Cortex of kidney (tissue), 1 donor: ENCODE measurements around the gene DVL2.

ENCODE experiments used
- DNase-seq: peaks from one replicate; lab custom pipeline; 2025; lab: John Stamatoyannopoulos, UW

DVL2 gene

DNA sequence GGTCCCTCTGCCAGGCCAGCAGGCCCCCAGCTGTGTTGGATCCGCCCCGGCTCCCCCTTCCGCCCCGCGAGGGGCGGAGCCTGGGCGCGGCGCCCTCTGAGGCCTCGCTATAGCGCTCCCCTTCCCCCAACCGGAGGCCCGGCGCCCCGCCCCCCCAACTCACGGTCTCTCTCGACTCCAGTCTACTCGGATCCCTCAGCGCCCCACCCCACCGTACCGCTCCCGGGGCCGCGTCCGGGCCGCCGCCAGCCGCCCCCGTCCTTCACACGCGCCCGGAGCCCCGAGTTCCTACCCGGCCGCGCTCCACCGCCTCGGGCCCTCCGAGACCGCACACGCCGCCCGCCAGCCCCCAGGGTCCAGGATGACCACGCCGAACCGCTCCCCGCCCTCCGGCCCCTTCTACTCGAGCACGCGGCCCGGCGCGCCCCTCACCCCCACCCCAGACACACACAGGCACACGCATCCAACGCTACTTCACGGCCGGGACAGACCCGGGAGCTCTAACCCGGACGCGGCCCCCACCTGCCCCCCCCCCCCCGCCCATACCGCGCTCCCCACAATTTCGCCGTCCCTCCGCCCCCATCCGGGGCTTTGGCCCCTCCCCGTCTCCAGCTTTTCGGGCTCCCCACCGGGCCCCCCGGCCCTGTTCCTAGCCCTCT, 3.6 kb upstream of the DVL2 start:
- DNase-seq = no peak

DNA sequence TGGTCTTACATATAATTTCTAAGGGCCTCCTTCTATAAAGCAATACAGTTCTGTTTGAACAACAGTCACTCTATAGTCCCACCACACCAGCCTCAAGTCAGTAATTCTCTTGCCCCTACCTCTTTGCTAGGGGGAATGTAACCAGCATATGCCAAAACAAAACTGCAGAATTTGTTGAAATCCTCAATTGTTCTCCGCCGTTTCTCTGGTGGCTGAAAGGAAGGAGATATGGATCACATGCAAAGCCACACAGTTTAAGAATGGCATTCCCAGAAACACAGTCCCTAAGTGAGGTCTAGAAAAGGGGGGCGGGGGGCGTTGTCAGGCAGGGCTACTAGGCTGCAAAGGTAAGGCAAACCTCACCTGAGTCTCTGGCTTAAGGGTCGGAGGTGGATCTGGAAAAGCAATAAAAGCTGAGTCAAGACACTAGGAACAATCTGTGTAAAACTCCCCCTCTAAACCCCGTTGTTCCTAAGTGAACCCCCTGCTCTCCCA, 3.0 kb upstream of the DVL2 start:
- no peak for DNase-seq

DNA sequence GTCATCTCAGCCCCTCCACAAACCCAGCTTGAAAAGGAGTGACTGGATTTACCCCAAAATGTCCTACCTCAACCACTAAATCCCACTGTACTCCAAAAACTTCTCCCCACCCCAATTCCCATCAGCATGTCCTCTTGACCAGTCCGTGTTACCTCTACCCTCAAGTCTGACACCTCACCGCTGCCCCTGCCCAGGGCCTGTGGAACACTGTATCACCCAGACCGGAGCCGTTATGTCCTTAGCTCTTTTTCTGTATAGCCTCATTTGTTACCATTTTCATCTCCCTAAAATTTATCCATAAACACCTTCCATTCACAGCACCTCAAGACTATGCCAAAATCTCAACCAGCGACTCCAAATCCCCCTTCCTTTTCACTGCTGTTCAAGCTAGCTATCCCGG, 2.5 kb upstream of the DVL2 start:
- DNase-seq = no peak

DNA sequence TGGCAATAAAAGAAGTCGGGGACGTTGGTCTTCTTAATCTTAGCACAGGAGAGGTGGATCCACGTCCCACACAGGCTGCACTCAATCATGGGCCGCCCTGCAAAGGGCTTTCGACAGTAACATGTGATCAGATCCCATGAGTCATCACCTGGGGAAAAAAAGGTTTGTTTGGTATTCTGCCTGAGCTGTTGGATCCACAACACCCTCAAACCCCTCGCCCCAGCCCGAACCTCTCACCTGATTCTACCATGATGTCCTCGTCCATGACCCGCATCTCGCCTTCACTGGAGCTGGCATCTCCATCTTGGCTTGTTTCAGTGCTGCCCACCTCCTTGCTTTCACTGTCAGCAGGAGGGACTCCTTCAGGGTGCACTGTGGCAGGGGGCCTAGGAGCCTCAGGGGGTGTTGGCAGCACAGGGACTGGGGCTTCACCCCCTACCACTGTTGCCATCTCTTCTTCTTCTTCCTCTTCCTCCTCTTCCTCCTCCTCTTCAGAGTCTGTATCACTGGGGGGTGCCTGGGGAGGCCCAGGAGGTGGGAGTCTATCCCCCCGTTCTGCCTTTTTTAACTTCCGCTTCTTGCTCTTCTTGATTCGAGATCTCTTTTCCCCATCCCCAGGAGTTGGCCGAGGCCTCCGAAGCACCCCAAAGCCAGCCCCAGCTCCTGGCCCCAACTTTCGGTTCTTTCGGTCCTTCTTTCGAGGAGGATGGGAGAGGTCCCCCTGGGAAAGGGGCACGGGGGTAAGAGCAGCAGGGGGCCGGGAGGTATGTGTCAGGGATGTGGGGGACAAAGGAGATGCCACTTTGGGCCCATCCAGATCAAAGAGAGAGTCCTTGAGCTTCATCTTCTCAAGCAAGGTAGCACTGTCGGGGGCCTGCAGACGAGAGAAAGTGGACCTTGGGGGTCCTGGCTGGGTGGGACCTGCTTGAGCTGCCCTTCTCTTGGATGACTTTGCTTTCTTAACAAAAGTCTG, 1.7 kb upstream of the DVL2 start:
- no peak for DNase-seq

DNA sequence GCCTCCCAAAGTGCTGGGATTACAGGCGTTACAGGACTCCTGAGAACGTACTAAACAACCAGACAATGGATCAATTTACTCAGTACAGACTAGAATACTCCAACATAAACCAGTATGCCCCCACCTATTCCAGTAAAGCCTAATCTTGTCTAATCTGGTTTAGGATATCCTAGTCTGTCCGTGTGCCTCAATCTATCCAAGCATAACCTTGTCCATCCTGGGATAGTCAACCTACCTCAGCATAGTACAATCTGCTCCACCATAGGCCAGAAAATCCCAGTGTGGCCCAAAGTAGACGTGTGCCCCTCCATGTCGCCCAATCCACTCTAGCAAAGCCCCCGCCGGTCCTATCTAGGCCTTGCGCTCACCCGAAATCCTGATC, 625 bp downstream of the DVL2 start:
- no peak for DNase-seq

DNA sequence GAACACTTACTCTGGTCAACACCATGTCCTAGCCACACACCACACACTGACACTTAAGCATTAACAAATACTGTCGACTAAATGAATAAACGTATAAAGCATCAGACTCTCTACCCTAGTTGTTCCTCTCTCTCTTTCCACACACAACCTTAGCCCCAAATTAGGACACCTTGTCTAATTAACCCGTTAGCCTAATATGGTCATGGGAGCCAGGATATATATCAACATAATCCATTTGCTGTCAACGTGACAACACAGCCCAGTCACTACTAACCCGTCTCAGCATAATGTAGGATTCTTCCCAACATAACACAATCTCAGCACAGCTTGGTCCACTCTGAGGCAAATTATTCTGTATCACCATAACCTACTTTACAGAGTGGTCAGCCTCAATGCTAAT, 2.2 kb downstream of the DVL2 start:
- DNase-seq = no peak

DNA sequence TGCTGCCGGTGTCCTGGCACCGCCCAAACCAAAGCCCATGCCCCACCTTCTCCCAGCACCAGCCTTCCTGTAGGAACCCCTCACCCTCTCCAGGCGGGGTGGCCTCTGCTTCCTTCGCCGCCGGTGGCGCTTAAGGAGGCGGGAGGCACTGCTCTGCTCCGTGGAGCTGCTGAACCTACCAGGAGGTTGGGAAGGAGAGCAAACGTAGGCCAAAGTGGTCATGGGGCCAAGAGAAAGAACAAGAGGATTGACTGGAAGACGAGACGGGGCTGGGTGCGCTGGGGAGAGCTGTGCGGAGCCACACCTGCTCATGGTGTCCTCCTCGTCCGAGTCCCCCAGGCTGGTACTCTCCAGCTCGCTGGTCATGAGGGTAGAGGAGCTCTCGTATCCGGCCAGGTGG, 4.8 kb downstream of the DVL2 start:
- no peak for DNase-seq

DNA sequence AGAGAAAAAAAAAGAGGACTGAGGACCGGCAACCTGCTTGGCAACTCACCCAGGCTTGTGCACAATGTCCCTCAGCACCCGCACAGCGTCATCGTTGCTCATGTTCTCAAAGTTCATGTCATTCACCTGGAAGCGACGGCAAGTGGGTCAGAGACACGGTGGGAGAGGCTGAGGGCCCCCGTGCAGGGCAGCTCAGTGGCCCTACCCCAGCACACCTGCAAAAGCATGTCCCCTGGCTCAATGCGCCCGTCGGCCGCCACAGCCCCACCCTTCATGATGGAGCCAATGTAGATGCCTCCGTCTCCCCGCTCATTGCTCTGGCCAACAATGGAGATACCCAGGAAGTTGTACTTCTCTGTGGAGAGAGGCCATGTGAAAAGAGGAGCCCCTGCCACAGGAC, 5.4 kb downstream of the DVL2 start:
- DNase-seq = no peak

DNA sequence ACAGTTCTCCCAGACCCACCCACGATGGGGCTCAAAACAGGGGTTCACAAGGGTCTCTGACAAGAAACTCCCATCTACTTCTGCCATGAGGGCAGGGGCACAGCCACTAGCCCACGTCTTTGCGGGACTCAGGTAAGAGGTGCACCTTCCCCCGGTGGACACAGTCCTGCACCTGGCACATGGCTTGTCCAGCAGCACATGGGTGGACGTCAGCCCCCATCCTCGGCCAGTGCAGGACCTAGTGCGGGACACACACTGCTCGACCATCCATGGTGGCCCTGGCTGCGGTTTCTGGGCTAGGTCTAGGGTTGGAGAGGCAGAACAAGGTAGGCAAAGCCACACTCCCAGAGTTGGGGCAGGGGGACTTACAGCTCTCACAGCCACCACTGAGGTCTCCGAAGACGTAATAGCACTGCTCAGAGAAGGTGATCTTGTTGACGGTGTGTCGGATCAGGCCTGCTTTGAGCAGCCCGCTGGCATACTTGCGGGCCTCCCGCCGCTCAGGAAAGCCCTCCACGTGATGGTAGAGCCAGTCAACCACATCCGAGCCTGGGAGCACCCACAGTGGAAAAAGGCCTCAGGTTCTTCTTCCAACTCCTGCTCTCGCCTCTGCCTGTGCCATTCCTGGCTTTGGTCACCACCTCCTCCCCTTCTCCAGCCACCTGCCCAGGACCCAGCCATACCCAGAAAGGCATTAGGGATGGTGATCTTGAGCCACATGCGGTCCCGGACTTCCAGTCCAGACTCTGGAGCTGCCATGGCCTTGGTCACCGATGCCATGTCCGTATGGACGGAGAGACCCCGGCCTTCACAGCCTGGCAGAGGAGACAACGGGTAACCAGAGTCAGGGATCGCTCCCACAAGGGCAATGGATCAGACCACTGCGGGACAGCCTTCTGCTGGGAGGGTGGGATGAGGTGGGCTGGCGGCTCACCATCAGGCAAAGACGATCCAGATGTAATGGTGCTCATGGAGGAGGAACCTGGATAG, 7.3 kb downstream of the DVL2 start:
- no peak for DNase-seq

DNA sequence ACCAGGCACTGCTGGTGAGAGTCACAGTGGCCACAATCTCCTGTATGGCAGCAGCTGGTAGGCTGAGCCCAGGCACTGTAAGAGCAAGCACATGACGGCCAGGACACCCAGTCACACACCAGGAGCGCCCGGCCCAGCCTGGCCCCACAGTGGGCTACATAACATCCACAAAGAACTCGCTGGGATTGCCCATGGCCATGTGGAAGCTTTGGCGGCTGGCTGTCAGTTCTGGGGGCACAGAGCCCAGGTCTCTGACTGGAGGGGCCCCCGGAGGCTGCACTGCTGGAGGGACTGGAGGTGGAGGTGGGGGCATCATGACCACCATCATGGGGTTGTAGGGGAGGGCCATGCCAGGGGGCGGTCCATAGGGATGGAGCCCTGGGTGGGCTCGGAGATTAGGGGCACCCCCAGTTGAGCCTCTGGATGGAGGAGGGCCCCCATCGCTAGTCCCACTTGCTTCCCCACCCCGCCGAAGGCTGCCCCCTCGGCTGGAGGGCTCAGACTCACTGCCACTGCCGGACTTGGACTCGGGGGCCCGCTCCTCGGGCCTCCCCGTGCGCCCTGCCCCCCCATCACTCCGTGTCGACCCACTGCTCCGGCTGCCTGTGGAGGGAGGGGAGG, 8.5 kb downstream of the DVL2 start:
- no peak for DNase-seq

DNA sequence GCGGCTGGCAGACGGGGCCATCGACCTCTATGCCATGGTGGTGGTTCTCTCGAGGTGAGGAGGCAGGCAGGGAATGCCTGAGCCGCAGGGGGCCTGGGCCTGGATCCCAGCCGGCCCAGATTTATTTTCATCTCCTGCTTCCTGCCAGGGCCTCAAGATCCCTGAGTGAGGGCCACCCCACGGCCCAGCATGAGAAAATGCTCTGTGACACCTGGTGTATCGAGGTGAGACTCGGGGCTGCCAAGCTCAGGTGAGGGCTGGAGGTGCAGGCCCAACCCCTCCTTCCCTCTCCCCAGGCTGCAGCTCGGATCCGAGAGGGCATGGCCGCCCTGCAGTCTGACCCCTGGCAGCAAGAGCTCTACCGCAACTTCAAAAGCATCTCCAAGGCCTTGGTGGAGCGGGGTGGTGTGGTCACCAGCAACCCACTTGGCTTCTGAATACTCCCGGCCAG, 9.6 kb downstream of the DVL2 start:
- DNase-seq = no peak

DNA sequence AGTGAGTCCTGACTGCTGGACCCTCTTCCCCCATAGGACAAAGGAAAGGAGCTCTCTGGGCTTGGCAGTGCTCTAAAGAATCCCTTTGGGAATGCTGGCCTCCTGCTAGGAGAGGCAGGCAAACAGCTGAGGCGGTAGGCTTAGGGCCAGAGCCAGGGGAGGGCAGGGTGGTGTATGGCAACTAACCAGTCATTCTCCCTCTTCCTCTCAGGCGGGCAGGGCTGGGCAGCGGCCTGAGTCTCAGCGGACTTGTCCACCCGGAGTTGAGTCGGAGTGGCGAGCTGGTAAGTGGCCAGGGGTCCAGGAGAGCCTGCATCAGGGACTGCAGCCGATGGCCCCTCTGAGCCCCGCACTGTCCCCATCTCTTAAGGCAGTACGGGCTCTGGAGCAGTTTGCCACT, 10.2 kb downstream of the DVL2 start:
- no peak for DNase-seq

DNA sequence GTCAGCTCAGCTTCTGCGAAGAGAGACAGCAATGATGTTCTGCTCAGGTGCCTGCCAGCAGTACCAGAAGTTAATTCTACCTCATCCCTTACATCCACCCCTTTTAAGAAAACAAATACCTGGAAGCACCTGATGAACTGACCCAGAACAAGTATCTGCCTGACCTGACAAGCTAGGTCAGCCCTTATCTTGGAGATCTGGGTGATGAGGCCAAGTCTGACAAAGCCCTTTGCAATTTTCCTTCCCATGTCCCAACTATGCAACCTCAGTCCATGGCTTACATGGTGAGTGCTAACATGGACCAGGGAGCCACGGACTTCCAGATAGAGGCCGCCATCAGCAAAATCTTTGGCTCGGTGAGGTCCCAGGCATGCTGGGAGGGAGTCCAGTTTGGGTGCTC, 10.9 kb downstream of the DVL2 start:
- DNase-seq = no peak

DNA sequence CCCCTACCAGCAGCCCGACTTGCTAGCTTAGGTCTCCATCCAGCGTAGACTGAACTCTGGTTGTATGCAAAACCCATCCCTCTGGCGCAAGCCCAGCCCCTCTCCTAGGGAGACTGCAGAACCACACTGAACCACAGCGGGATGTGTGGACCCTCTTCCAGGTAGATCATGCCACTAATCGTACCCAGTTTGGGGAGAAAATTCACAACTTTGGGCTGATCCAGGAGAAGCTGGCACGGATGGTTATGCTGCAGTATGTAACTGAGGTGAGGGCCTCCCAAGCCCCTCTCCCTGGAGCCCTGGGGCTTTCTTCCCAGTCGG, 11.4 kb downstream of the DVL2 start:
- no peak for DNase-seq

DNA sequence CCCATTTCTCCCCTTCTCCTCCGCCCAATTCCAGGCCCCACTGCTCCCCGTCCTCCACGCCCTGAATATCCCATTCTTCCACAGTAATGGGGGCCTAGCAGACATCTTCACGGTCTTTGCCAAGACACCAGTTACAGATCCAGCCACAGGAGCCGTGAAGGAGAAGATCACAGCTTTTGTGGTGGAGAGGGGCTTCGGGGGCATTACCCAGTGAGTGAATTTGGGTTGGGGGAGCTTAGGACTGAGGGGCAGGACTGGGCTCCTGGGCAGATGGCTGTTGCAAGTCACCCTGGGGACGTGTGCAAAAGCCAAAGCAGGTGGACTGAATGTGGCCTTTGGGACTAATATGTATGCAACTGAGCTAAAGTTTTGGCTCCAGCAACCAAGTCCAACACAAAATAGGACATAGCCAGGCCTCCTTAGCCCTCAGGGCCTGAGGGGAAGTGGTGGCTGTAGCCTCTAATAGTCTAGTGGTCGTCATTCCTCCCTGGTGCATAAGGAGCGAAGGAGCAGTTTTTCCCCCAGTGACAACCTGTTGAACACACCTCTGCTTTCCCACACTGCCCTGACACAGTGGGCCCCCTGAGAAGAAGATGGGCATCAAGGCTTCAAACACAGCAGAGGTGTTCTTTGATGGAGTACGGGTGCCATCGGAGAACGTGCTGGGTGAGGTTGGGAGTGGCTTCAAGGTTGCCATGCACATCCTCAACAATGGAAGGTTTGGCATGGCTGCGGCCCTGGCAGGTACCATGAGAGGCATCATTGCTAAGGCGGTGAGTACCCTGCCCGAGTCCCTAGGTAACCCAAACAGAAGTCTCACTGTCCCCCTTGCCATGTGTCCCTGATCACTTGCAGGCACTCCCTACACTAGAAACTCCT, 12.0 kb downstream of the DVL2 start:
- no peak for DNase-seq

DNA sequence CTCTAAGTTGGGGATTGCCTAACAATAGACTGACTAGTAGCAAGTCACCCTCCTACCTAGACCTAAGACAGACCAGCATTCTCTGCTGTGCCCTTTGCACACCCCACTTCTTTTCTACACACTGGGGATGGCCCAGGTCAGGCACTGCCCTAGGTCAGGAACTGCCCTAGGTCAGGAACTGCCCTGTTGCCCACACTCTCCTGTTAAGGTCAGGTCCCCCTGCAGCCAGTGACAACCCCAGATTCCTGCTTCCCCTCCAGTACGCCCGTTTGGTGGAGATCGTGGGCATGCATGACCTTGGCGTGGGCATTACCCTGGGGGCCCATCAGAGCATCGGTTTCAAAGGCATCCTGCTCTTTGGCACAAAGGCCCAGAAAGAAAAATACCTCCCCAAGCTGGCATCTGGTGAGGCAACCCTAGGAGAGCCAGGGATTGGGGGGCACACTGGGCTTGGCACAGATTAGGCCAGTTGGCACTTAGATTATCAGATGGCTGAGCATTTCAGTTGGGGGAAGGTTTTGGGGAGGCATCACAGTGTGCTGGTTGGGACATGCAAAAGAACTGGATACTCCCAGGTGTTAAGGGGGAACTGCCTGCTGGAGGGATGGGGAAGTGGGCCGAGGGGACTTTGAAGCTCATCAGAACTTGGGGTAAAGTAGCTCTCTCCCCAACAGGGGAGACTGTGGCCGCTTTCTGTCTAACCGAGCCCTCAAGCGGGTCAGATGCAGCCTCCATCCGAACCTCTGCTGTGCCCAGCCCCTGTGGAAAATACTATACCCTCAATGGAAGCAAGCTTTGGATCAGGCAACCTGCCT, 12.8 kb downstream of the DVL2 start:
- no peak for DNase-seq

DNA sequence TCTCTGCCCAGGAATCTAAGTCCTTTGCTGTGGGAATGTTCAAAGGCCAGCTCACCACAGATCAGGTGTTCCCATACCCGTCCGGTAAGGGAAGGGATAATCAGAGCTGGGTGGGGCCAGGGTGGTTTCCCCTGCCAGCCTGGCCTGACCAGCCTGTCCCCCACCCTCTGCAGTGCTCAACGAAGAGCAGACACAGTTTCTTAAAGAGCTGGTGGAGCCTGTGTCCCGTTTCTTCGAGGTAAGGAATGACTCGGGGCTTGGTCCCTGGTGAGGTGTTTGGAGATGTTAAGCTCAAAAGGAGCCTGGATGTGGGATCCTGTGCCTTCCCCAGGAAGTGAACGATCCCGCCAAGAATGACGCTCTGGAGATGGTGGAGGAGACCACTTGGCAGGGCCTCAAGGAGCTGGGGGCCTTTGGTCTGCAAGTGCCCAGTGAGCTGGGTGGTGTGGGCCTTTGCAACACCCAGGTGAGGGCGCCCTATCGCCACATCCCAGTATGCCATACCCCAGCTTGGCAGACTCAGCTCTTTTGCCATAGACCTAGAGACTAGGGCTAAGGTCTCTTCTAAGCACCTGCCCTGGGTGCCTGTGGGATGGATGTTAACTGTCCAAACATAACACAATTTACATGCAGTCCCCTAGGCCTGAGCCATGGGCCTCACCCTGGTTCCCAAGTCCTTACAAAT, 13.6 kb downstream of the DVL2 start:
- DNase-seq = no peak

DNA sequence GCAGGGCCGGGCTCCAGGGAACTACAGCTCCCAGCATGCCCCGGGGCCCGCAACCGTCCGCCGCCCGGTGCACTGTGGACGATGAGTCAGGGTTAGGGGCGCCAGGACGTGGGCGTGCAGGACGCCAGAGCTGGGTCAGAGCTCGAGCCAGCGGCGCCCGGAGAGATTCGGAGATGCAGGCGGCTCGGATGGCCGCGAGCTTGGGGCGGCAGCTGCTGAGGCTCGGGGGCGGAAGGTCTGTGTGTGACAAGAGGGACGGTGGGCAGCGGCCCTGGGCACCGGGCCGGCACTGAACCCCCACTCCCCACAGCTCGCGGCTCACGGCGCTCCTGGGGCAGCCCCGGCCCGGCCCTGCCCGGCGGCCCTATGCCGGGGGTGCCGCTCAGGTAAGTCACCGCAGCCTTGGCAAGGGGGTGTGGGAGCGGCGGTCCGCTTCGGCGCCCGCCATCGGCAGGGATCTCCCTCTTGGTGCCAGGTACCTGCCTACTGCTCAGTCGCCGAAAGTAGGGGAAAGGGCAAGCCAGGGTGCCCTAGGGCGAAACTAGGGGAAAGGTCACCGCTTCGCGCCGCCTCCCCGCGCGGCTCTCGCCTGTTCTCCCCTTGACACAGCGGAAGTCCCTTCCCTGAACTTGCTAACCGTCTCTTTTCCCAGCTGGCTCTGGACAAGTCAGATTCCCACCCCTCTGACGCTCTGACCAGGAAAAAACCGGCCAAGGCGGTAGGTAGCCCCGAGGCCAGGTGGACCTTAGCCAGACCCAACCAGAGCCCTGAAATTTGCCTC, 14.3 kb downstream of the DVL2 start, which contains the start of the genes ACADVL and DLG4:
Gene ACADVL (plus strand): TSS at position 127 of the 781 bp plus-strand sequence. CDS start 47 bp downstream, at position 174.
Gene DLG4 (minus strand): TSS at position 25 of the 781 bp plus-strand sequence.
- no peak for DNase-seq
